Naive B cell (primary cell): ENCODE measurements around the gene PDE6A. TPM values are rescaled to one million over a fixed set of nuclear protein-coding genes. Genes with fewer than 3 reads are reported as not detected.

Source experiments
- ATAC-seq, 2 donors: fragments of 150-1000 bp; cut with Tn5 transposase; 2 replicates each; pipeline ENCODE4 v1.10.0; 2021; ENCODE audit warnings: low read depth in 2 of 2, mild to moderate bottlenecking in 2 of 2, moderate library complexity in 2 of 2
- DNase-seq: peaks from one replicate; pipeline ENCODE4 v3.0.0; 2022
- H3K27ac Mint-ChIP-seq, 6 donors: one replicate each; pipeline ENCODE4 v1.8.0; 2020 to 2022; ENCODE audit warnings: mild to moderate bottlenecking in 6 of 6, mixed read lengths in 6 of 6, moderate library complexity in 5 of 6, inconsistent platforms in 2 of 6
- H3K27me3 Mint-ChIP-seq, 3 donors: one replicate each; pipeline ENCODE4 v1.8.0; 2021 to 2022; ENCODE audit warnings: mixed read lengths in 3 of 3, mild to moderate bottlenecking in 1 of 3
- H3K36me3 Mint-ChIP-seq, 2 donors: one replicate each; pipeline ENCODE4 v1.8.0; 2020 to 2022; ENCODE audit warnings: mixed read lengths in 2 of 2, inconsistent platforms in 1 of 2, mild to moderate bottlenecking in 1 of 2
- H3K4me1 Mint-ChIP-seq, 3 donors: one replicate each; pipeline ENCODE4 v1.8.0; 2020 to 2022; ENCODE audit warnings: mixed read lengths in 3 of 3, inconsistent platforms in 1 of 3, mild to moderate bottlenecking in 1 of 3, moderate library complexity in 1 of 3
- H3K4me3 Mint-ChIP-seq, 8 donors: one replicate each; pipeline ENCODE4 v1.8.0; 2020 to 2022; ENCODE audit warnings: mild to moderate bottlenecking in 8 of 8, mixed read lengths in 8 of 8, moderate library complexity in 8 of 8, inconsistent platforms in 2 of 8
- H3K9me3 Mint-ChIP-seq, 7 donors: one replicate each; pipeline ENCODE4 v1.8.0; 2020 to 2022; ENCODE audit warnings: mixed read lengths in 7 of 7, mild to moderate bottlenecking in 5 of 7, inconsistent platforms in 2 of 7, moderate library complexity in 1 of 7
- polyA plus RNA-seq, 6 donors: library from polyadenylated mRNA; unstranded; fragments of 300-500 nt; fragmentation: Illumina TruSeq; gene quantifications; one replicate each; pipeline ENCODE4 v1.2.3, GENCODE V29; 2021; ENCODE audit warnings: low read depth in 6 of 6

The PDE6A gene
- polyA plus RNA-seq, 6 donors from 2014 or later = not detected

DNA sequence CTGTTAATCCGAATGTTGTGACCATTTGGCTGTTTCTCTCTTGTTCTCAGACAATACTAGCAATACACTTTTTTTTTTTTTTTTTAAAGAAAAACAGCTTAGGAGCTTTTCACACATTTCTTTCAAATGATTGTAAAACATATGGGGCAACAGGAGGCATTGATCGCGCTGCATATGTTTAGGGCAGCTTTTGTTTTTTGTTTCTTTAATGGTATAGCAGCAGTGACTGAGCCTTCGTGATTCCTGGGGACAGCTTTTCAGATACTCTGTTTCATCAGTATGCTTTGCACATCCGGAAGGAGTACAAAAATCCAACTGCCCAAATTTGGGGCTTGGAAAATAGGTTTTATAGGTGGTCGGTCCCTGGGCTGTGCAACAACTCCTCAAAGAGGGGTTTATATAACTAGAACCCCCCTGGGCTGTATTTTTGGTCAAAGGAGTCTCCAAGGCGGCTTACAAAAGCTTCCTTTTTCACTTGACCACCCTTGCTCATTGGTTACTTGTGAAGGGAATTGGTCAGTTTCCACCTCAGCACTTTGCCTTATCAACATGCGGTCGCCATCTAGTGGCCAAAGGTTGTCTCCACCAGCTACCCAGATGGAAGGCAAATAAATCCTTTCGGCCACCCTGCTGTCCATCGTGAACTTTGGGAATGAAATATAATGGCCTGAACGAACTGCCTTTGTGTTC, 91.8 kb downstream of the PDE6A start:
- Mint-ChIP-seq H3K27ac (no peak overlapping the region), H3K4me3 (no peak overlapping the region), H3K27me3 (no peaks in the 10 kb centered on the region), H3K36me3 (peaks cover 8 to 11% of the 10 kb centered on the region in 2 donors), H3K4me1 (no peaks in the 10 kb centered on the region), H3K9me3 (no peaks in the 10 kb centered on the region)
- DNase-seq (peak; percentile 9), ATAC-seq (no peak)

DNA sequence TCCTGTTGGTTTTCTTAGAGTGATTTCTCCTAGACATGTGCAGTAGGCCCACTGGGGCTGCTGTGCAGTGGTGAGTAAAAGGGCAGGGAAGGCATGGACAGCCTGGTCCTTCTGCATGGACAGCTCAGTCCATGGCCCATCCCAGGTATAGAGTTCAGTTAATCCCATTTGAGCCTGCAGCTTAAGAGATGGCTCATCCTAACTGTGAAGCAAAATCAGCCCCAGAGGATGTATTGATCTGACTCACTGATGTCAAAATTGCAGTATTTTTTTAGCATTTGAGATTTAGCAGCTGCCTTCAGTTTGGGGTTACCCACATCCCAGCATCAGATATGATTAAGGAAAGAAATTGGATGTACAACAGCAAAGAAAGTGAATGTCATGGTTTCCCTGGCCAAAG, 93.4 kb downstream of the PDE6A start:
- Mint-ChIP-seq H3K4me1 (no peaks in the 10 kb centered on the region), H3K9me3 (no peaks in the 10 kb centered on the region), H3K27me3 (no peaks in the 10 kb centered on the region), H3K4me3 (no peak overlapping the region), H3K36me3 (peaks cover 17 to 20% of the 10 kb centered on the region in 2 donors), H3K27ac (no peak overlapping the region)
- no peak for DNase-seq
- no peak for ATAC-seq

DNA sequence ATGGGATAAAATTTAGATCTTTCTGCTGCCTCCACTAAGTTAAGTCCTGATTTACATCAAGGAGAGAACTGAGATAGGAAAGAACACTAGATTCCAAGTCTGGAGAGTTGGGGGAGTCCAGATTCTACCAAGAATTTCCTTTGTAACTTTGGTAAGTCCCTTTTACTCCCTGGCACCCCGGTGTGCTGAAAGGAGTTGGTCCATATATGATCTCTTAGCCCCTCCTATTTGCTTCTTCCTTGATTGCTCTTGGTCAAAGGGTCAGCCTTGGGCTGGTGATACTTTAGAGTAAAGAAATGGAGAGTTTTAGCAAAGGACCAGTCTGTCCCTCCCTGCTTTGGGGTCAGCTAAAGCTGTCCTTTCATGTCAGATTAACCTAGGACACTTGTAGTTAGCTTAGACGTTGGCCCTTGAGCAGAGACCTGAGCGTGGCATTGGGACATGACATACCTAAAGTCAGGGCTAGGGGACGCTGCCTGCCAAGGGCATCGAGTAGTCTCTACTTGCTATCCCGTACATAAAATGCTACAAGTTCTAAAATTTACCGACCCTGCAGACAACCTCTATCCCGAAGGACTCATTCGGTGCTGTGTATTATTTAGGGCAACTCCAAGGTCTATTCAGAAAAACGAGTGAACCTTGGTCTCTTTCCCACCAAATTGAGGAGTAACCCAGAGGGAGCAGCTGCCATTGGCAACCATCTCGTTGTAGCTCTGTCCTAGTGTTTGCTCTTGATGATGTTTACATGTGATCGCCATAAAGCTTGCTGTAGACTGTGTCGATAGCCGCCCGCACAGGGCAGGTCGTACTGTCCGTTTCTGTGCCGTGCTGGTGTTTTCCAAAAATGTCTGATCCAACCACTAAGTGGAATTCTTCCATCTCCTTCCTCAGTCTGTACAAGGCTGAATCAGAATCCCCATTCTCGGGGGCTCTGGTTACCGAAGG, 94.4 kb downstream of the PDE6A start:
- H3K4me1 Mint-ChIP-seq = no peaks in the 10 kb centered on the region
- H3K9me3 Mint-ChIP-seq = no peaks in the 10 kb centered on the region
- no peak overlapping the region for H3K4me3 Mint-ChIP-seq
- H3K36me3 Mint-ChIP-seq = peaks cover 17 to 26% of the 10 kb centered on the region in 2 donors
- H3K27ac Mint-ChIP-seq = peak overlapping the region in 2 of 6 donors; percentile 61 to 79
- DNase-seq (no peak), ATAC-seq (no peak)
- H3K27me3 Mint-ChIP-seq = no peaks in the 10 kb centered on the region

- no peak overlapping the region for H3K27ac Mint-ChIP-seq
Measured at GRCh38 chr5:149849280-149849965, 95.2 kb downstream of the PDE6A start.

DNA sequence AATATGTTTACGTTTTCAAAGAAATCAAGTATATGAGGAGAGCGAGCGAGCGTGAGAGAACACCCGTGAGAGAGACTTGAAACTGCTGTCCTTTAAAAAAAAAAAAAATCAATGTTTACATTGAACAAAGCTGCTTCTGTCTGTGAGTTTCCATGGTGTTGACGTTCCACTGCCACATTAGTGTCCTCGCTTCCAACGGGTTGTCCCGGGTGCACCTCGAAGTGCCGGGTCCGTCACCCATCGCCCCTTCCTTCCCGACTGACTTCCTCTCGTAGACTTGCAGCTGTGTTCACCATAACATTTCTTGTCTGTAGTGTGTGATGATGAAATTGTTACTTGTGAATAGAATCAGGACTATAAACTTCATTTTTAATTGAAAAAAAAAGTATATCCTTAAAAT, 97.0 kb downstream of the PDE6A start:
- Mint-ChIP-seq H3K4me3 (no peak overlapping the region), H3K4me1 (no peaks in the 10 kb centered on the region), H3K9me3 (no peaks in the 10 kb centered on the region), H3K27me3 (no peaks in the 10 kb centered on the region), H3K36me3 (peaks cover 25 to 32% of the 10 kb centered on the region in 2 donors), H3K27ac (no peak overlapping the region)
- no peak for DNase-seq
- no peak for ATAC-seq

More at GRCh38 chr5:149849280-149849965, 95.2 kb downstream of the PDE6A start:
- no peak for DNase-seq
- H3K4me3 Mint-ChIP-seq = no peak overlapping the region
- H3K4me1 Mint-ChIP-seq = no peaks in the 10 kb centered on the region
- H3K9me3 Mint-ChIP-seq = no peaks in the 10 kb centered on the region
- H3K36me3 Mint-ChIP-seq = peaks cover 17 to 26% of the 10 kb centered on the region in 2 donors
- H3K27me3 Mint-ChIP-seq = no peaks in the 10 kb centered on the region
- no peak for ATAC-seq

- no peak overlapping the region for H3K27ac Mint-ChIP-seq
- no peaks in the 10 kb centered on the region for H3K9me3 Mint-ChIP-seq
- no peaks in the 10 kb centered on the region for H3K27me3 Mint-ChIP-seq
- peaks cover 25 to 32% of the 10 kb centered on the region in 2 donors for H3K36me3 Mint-ChIP-seq
- no peak for ATAC-seq
- no peak for DNase-seq
- H3K4me1 Mint-ChIP-seq = no peaks in the 10 kb centered on the region
- H3K4me3 Mint-ChIP-seq = no peak overlapping the region
Measured at GRCh38 chr5:149846021-149846420, 98.6 kb downstream of the PDE6A start.

- H3K9me3 Mint-ChIP-seq = no peaks in the 10 kb centered on the region
- DNase-seq (no peak), ATAC-seq (no peak)
- H3K4me3 Mint-ChIP-seq = no peak overlapping the region
- peaks cover 25 to 32% of the 10 kb centered on the region in 2 donors for H3K36me3 Mint-ChIP-seq
- no peaks in the 10 kb centered on the region for H3K4me1 Mint-ChIP-seq
- H3K27me3 Mint-ChIP-seq = no peaks in the 10 kb centered on the region
- H3K27ac Mint-ChIP-seq = no peak overlapping the region
Measured at GRCh38 chr5:149845601-149846000, 99.0 kb downstream of the PDE6A start.

DNA sequence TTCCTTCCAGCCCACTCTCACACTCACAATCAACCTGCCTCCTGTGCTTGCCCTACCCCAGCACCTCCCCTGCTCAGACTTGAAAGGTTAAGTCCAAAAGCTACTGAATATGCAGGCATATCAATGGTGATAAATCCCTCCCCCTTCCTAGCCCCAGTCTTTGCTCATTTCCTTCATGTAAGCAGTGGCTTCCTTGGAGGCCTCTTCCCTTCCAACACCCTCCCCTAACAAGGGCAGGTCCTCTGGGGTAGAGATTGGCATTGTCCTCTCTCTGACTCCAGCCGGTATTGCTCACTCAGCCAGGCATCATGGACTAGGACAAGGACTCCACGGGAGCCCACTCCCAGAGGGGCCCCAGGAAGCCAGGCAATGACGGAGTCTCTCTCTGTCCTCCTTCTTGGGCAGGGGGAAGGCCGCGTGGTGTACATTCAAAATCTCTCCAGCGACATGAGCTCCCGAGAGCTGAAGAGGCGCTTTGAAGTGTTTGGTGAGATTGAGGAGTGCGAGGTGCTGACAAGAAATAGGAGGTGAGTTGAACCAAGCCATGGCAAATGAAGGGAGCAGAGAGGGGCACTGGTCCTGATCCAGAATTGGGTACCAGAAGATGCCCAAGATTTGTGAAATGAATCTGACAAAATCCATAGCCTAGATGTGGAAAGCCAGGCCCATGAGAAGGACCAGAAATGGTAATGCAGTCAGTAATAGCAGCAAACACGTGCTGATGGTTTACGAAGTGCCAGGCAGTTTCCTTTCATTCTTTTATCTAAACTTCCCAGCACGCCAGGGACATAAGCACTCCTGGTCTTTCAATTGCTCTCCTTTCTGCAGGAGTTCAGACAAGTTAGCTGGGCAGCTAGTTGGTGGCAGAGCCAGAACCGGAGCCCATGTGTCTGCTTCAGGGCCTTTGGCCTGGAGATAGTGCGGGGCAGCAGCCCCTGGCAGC, 102.5 kb downstream of the PDE6A start:
- H3K4me3 Mint-ChIP-seq = no peak overlapping the region
- no peaks in the 10 kb centered on the region for H3K27me3 Mint-ChIP-seq
- peaks cover 11 to 14% of the 10 kb centered on the region in 2 donors for H3K36me3 Mint-ChIP-seq
- H3K9me3 Mint-ChIP-seq = no peaks in the 10 kb centered on the region
- ATAC-seq = no peak
- H3K4me1 Mint-ChIP-seq = no peaks in the 10 kb centered on the region
- H3K27ac Mint-ChIP-seq = peak overlapping the region in 1 of 6 donors; percentile 59
- no peak for DNase-seq

- Mint-ChIP-seq H3K27ac (peak overlapping the region in 1 of 6 donors; percentile 82), H3K4me3 (no peak overlapping the region), H3K9me3 (no peaks in the 10 kb centered on the region), H3K27me3 (no peaks in the 10 kb centered on the region), H3K4me1 (no peaks in the 10 kb centered on the region), H3K36me3 (peaks cover 6 to 8% of the 10 kb centered on the region in 2 donors)
- no peak for ATAC-seq
- DNase-seq = no peak
Measured at GRCh38 chr5:149840226-149840825, 104.3 kb downstream of the PDE6A start.

GRCh38 chr5:149839761-149840160, 104.8 kb downstream of the PDE6A start:
- Mint-ChIP-seq H3K36me3 (peaks cover 6 to 8% of the 10 kb centered on the region in 2 donors), H3K9me3 (no peaks in the 10 kb centered on the region), H3K27me3 (no peaks in the 10 kb centered on the region), H3K4me1 (no peaks in the 10 kb centered on the region), H3K4me3 (no peak overlapping the region), H3K27ac (peak overlapping the region in 2 of 6 donors; percentile 15 to 82)
- ATAC-seq = no peak
- DNase-seq = no peak

DNA sequence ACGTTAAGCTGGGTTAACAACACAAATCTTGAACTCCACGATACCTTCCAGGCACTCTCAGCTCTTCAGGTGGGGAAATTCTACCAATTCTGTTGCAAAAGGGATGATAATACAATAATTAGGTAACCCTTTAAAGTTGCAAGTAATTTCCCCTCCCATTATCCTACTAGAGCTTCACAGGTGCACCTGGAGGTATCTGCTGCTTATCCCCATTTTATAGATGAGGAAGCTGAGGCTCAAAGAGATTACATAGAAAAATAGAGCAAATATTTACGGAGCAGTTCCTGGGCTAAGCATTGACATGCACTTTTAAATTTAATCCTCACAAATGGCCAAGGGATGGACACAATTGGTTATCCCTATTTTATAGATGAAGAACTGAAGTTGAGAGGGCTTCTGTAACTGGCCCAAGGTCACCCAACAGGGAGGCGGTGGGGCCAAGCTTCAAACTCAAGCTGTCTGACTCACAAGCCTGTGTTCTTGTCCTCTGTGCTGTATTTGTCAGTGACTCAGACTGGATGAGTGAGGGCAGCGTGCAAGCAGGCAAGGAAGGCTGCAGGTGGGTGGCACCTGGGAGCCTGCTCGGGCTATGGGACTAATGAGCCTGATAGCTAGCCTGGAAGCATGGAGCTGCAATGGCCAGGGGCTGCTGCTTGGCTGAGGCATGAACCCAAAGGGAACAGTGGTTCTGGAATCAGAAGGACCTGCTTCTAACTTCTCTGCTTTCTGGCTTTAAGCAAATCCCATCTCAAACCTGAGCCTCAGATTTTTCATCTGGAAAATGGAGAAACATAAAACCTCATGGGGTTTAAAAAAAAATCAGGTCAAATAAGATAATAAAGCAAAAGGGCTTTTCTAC, 105.5 kb downstream of the PDE6A start:
- peak overlapping the region in 1 of 6 donors; percentile 47 for H3K27ac Mint-ChIP-seq
- no peaks in the 10 kb centered on the region for H3K4me1 Mint-ChIP-seq
- DNase-seq = no peak

More for the DNA sequence above, 105.5 kb downstream of the PDE6A start:
- Mint-ChIP-seq H3K4me3 (no peak overlapping the region), H3K27me3 (no peaks in the 10 kb centered on the region), H3K36me3 (peaks cover 6 to 7% of the 10 kb centered on the region in 2 donors), H3K9me3 (no peaks in the 10 kb centered on the region)
- ATAC-seq = no peak
